K562 (cell line): ENCODE data around the gene CHIC2. TPM values are rescaled to one million over a fixed set of nuclear protein-coding genes. Genes with fewer than 3 reads are reported as not detected.

ENCODE experiments used
- ATF3 ChIP-seq, 2 experiments: fragments of 450-650 bp in 1 of 2; sonication (generic) in 1 of 2; formaldehyde crosslinking in 1 of 2; IDR thresholded peaks in 1 of 2; conservative IDR thresholded peaks in 1 of 2; 2 replicates each; pipeline versions ENCODE4 v1.6.1 to v1.8.1; 2016 to 2023; ENCODE audit warnings: mild to moderate bottlenecking in 2 of 2, moderate library complexity in 2 of 2, inconsistent platforms in 1 of 2, missing genetic modification reagents in 1 of 2
- CREB3 ChIP-seq: fragments of 450-650 bp; conservative IDR thresholded peaks from 2 replicates; pipeline ENCODE4 v1.6.1; 2016; ENCODE audit warnings: missing genetic modification characterization, low read depth, mild to moderate bottlenecking, missing compliant biosample characterization, moderate library complexity
- CSDE1 ChIP-seq, 2 experiments: fragments of 450-650 bp; IDR thresholded peaks; 2 replicates each; pipeline ENCODE4 v1.6.1; 2016; ENCODE audit warnings: mild to moderate bottlenecking in 1 of 2
- CTCFL ChIP-seq: IDR thresholded peaks from 2 replicates; pipeline ENCODE4 v1.6.1; 2011; ENCODE audit warnings: borderline replicate concordance, low read depth, mild to moderate bottlenecking, moderate library complexity, low read length; ENCODE audit not compliant: insufficient read depth, poor library complexity, severe bottlenecking
- ETV1 ChIP-seq: fragments of 450-650 bp; conservative IDR thresholded peaks from 2 replicates; pipeline ENCODE4 v1.6.1; 2016; ENCODE audit warnings: missing genetic modification characterization, control low read depth, low read depth, missing compliant biosample characterization
- HMGXB4 ChIP-seq: sonication (generic); formaldehyde crosslinking; IDR thresholded peaks from 2 replicates; pipeline ENCODE4 v1.8.1; 2023; ENCODE audit warnings: mild to moderate bottlenecking, missing genetic modification reagents
- KAT7 ChIP-seq: sonication (generic); formaldehyde crosslinking; IDR thresholded peaks from 2 replicates; pipeline ENCODE4 v1.8.0; 2022; ENCODE audit warnings: missing genetic modification reagents, mild to moderate bottlenecking, borderline replicate concordance
- KDM1A ChIP-seq, 2 experiments: fragments of 450-650 bp; IDR thresholded peaks; 2 replicates each; pipeline ENCODE4 v1.6.1; 2016; ENCODE audit warnings: mild to moderate bottlenecking in 2 of 2
- KLF13 ChIP-seq: fragments of 450-650 bp; IDR thresholded peaks from 2 replicates; pipeline ENCODE4 v1.6.1; 2016; ENCODE audit warnings: missing genetic modification characterization, low read depth, mild to moderate bottlenecking, missing compliant biosample characterization, moderate library complexity, borderline replicate concordance
- RBM39 ChIP-seq: fragments of 200-400 bp; formaldehyde crosslinking; optimal IDR thresholded peaks from 2 replicates; pipeline ENCODE3; 2018; ENCODE audit warnings: low read depth, low read length
- SMARCA4 ChIP-seq: fragments of 450-650 bp; IDR thresholded peaks from 2 replicates; pipeline ENCODE4 v1.6.1; 2016
- SRSF1 ChIP-seq: fragments of 200-400 bp; formaldehyde crosslinking; IDR thresholded peaks from 2 replicates; pipeline ENCODE4 v1.6.1; 2017; ENCODE audit warnings: mild to moderate bottlenecking, low read depth, low read length, moderate library complexity
- STAT5B ChIP-seq: fragments of 250-450 bp; sonication (Bioruptor Pico); IDR thresholded peaks from 2 replicates; pipeline ENCODE4 v1.8.0; 2021; ENCODE audit warnings: mild to moderate bottlenecking, inconsistent platforms
- TBP ChIP-seq: optimal IDR thresholded peaks from 2 replicates; pipeline ENCODE3; 2011; ENCODE audit warnings: low read depth, low read length, improper control_type of control experiment
- TCFL5 ChIP-seq: fragments of 250-450 bp; sonication (Bioruptor Pico); conservative IDR thresholded peaks from 2 replicates; pipeline ENCODE4 v1.6.1; 2021; ENCODE audit warnings: mild to moderate bottlenecking, moderate library complexity, matching md5 sums
- ZNF639 ChIP-seq, 2 experiments: fragments of 200-800 bp in 1 of 2; sonication (Bioruptor generic) in 1 of 2; sonication (generic) in 1 of 2; formaldehyde crosslinking in 1 of 2; IDR thresholded peaks in 1 of 2; conservative IDR thresholded peaks in 1 of 2; 2 replicates each; pipeline versions ENCODE4 v1.5.0 to v1.6.1; 2016 to 2020; ENCODE audit warnings: missing compliant biosample characterization in 1 of 2, missing genetic modification characterization in 1 of 2, missing genetic modification reagents in 1 of 2
- ZNF644 ChIP-seq: fragments of 200-800 bp; sonication (Bioruptor generic); IDR thresholded peaks from 2 replicates; pipeline ENCODE4 v1.6.1; 2016; ENCODE audit warnings: low read depth, missing genetic modification characterization, missing compliant biosample characterization
- ZNF707 ChIP-seq: fragments of 250-450 bp; sonication (Bioruptor Pico); conservative IDR thresholded peaks from 2 replicates; pipeline ENCODE4 v1.8.0; 2022; ENCODE audit warnings: inconsistent platforms, mild to moderate bottlenecking, moderate library complexity
- polyA plus RNA-seq, 8 experiments: library from polyadenylated mRNA; depleted of rRNA in 4 of 8; stranded (reverse) in 5 of 8; unstranded in 3 of 8; fragments of >200 nt; fragmentation: Nextera tagmentation in 2 of 8; fragmentation: Illumina TruSeq in 1 of 8; extraction: Ambion mirVana in 2 of 8; extraction: Trizol in 1 of 8; gene quantifications; 2 replicates each; pipeline versions ENCODE4 v1.2.1 to v1.2.3, GENCODE V29; 2011 to 2014; ENCODE audit warnings: inconsistent platforms in 1 of 8, missing spikeins in 1 of 8
- total RNA-seq, 7 experiments: library from RNA; depleted of rRNA in 6 of 7; stranded (reverse); fragments of >200 nt in 6 of 7; fragmentation: Illumina TruSeq in 2 of 7; extraction: Trizol in 2 of 7; gene quantifications; 2 replicates each; pipeline versions ENCODE4 v1.2.1 to v1.2.3, GENCODE V29; 2011 to 2021; ENCODE audit warnings: low replicate concordance in 1 of 7

The CHIC2 gene
- total and polyA plus RNA-seq, 9 of the 15 experiments (the other 6 are each of a cell fraction or from before 2014, with no cell fraction given) = 0.89 to 25.1 (median 12.1) TPM

GRCh38 chr4:54064317-54065111, at the start of gene CHIC2 (continued):
- TF ChIP-seq HMGXB4 (CRISPR knock-in tag) = peak; percentile 27; the same call in 1 of the 2 replicates
- no peak for TF ChIP-seq ATF3 (IDR thresholded peaks at IDR 0.05)
- TF ChIP-seq ATF3 (CRISPR knock-in tag; conservative IDR thresholded peaks at IDR 0.05) = no peak
- TF ChIP-seq CTCFL = no peak
- no peak for TF ChIP-seq KDM1A (IDR thresholded peaks at IDR 0.05)
- TF ChIP-seq TBP = peak; percentile 58
- TF ChIP-seq RBM39 = no peak
- no peak for TF ChIP-seq KAT7 (CRISPR knock-in tag)
- TF ChIP-seq KLF13 (tag) = no peak
- no peak for TF ChIP-seq ZNF707 (CRISPR knock-in tag)
- no peak; a peak in 1 of 4 replicates for TF ChIP-seq CSDE1 (IDR thresholded peaks at IDR 0.05)
- TF ChIP-seq SMARCA4 = no peak
- peak; percentile 58; the same call in 1 of the 2 replicates for TF ChIP-seq ETV1
- TF ChIP-seq ZNF644 (tag) = peak; percentile 78; the same call in 1 of the 2 replicates
- no peak for TF ChIP-seq TCFL5 (CRISPR knock-in tag)
- TF ChIP-seq CREB3 = no peak
- TF ChIP-seq STAT5B (CRISPR knock-in tag) = no peak
- no peak for TF ChIP-seq SRSF1
- TF ChIP-seq ZNF639 (CRISPR knock-in tag; conservative IDR thresholded peaks at IDR 0.05 in 1 of 2, IDR thresholded peaks at IDR 0.05 in 1 of 2) = peak in 1 of 2 experiments; percentile 92; a peak in 2 of 4 replicates
